EH (cell line): ENCODE results near the gene P2RY8.
"Not testable (repeated sequence)": the region's sequence is repeated elsewhere in the genome, so short reads cannot be mapped to it uniquely, and the experiment has no call there.

Experiments used
- DNase-seq: peaks from one replicate; pipeline ENCODE4 v3.0.0-alpha.2; 2015; ENCODE audit warnings: low read depth

P2RY8 gene

DNA sequence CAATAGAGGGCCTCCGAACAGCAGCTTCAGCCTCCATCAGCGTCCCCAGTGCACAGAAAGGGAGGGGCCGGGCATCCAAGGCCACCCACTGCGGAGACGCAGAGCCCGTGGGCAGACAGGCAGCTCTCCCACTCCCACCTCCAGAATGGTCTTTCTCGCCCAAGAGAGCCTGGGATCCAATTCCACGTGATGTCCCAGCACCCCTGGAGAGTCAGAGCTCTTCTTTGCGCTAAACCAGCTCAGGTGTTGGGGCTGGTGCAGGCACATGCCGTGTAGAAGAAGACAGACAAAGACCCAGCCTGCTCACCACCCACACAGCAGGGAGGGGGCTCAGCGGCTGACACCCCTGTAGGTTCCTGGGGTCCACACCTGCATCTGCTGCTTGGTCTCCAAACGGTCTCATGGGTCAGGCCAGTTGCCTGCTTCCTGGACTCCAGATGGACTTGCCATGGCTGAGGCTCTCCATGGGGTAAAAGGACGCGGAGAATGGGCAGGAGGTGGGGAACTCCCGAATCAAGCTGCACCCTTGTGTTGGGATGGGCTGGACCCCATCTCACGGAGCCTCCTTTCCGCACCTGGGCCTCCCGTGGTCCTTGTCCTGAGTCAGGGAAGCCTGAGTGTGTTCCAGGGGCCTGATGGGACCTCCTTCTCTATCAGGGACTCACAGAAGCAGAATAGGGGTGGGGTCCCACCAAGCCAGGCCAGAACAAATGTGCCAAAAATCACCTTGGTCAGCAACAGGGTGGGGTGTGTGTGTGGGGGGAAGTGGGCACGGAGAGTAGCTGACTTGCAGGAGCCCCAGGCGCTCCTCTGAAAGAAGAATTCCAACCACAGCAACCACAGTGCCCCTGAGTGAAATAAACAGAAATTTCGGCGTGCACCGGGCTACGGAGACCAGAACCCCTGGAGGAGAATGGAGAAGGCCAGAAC is 72.7 kb downstream of the P2RY8 start:
- DNase-seq = no peak

DNA sequence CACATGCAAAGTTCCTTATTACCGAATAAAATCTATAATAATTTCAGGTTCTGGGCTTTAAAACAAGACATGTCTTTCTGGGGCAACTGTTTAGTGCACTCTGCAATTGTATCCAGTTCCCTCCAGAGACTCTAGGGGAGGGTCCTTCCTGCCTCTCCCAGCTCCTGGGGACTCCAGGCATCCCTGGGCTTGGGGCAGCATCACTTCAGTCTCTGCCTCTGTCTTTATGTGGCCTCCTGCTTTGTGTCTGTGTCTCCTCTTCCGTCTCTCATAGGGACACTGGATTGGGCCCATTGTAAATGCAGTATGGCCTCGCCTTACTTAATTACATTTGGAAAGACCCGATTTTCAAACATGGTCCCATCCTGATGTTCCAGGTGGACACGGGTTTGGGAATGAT is 73.4 kb downstream of the P2RY8 start:
- no peak for DNase-seq

DNA sequence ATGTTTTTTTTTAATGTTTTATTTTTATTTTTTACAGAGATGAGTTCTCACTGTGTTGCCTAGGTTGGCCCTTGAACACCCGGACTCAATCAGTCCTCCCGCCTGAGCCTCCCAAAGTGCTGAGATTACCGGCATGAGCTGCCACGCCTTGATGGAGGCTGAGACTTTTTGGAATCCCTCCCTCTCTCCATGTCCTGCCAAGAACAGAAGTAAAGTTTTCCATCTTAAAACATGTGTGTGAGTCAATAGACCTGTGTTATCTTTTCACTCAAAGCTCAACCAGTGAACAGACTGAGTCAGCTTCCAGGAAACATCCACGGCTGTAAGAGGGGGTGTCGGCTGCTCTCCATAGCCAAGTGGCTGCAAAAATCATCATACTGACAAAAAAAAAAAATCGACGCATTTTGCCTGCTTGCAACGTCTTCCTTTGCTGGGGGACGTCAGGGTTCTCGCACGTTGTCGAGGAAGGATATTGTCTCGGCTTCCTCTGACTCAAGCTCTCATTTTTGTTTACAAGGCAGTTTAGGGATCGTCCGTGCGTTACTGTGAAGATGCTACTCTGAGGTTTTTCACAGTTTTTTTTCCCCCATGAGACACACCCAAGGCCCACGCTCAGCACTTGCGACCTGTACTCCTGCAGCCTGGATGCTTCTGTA is 74.3 kb downstream of the P2RY8 start:
- peak; percentile 70 for DNase-seq

DNA sequence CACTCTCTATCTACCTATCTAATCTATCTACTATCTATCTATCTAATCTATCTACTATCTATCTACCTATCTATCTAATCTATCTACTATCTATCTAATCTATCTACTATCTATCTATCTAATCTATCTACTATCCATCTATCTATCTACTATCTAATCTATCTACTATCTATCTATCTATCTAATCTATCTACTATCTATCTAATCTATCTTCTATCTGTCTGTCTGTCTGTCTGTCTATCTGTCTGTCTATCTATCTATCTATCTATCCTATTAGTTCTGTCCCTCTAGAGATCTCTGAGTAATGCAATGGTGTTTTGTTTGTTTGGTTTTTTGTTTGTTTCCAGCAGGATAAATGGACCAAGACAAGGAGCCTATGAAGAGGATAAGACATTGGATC is 74.9 kb downstream of the P2RY8 start:
- no peak for DNase-seq

DNA sequence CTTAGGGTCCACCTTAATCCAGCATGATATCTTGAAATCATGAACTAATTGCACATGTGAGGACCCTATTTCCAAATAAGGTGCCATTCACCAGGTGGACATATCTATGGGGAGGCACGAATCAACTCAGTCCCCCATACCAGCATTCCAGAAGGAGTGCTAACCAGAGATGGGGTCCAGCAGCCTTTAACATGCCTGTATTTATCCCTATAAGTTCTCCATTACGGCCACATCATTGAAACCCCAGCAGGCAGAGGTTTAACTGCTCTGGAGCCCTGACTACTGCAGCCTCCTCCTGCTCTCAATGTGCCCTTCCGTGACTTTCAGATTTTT is 81.1 kb downstream of the P2RY8 start:
- no peak for DNase-seq

DNA sequence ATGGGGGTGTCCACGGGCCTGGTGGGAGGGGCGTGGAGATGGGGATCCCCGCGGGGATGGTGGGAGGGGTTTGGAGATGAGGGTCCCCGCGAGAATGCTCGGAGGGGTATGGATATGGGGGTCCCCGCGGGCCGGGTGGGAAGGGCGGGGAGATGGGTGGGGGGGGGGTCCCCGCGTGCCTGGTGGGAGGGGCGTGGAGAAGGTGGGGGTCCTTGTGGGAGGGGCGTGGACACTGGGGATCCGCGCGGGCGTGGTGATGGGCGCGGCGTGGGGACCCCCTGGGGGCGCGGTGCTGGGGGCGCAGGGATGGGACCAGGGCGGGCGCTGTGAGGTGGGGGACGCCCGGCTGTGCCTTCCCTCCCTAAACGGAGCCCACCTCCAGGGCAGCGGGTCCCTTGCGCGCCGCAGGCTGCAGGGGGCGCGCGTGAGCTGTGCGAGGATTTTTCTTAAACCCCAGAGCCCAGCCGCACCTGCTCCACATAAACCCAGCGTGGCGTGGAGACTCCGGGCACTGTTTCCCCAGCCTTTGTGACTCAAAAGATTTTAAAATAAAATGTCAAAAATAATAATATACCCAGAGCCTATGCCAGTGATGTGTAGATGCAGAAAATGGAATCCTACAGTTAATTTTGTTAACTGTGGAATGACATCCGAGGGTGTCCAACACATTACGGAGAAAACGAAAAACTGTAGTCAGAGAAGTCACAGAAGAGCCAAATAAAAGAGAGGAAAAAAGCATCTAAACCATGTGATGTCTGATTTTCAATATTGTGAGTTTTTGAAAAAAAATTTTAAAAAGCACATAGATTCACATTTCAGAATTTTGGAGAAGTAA is 82.8 kb downstream of the P2RY8 start:
- DNase-seq = peak; percentile 76

DNA sequence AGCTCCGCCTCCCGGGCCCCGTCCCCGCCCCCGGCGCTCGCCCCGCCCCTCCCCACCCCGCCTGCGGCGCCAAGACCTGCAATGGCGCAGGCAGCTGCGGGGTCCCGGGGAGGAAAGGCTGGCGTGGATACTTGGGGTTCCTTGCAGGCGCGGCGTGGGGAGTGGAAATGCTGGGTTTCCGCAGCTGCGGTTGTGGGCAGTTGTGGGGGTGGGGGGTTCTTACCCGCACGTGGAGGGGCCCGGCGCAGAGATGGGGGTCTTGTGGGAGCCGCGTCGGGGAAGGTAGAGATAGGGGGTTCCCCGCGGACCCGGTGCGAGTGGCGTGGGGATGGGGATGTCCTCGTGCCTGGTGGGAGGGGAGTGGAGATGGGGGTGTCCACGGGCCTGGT is 83.6 kb downstream of the P2RY8 start:
- no peak for DNase-seq

DNA sequence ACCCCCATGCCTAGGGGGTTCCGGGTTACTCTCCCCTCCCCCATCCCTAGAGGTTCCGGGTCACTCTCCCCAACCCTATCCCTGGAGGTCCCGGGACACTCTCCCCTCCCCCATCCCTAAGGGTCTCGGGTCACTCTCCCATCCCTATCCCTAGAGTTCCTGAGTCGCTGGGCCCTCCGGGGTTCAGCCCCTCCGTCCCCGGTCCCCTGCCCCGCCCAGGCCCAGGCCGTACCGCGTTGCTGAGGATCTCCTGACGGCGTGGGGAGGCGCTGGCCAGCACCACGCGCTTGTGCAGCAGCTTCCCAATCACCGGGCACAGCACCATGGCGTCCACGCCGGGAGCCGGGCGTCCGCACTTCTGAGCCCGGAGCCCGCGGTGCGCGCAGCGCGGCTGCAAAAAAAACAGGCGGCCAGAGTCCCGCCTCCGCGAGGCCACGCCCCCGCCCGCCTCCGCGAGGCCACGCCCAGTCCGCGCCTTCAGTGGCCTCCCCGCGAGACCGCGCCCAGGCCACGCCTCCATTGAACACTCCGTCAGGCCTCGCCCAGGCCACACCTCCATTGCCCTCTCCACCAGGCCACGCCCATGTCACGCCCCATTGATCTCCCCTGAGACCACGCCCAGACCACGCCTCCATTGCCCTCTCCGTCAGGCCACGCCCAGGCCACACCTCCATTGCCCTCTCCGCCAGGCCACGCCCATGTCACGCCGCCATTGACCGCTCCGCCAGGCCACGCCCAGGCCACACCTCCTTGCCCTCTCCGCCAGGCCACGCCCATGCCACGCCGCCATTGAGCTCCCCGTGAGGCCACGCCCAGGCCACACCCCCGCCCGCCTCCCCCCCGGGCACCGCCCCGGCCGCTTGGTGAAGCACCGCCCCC is 84.2 kb downstream of the P2RY8 start, which contains the start of gene ASMTL:
Gene ASMTL (minus strand): TSS at position 394 of the 879 bp plus-strand sequence. CDS start 69 bp downstream, at position 325.
- DNase-seq = peak; percentile 99

DNA sequence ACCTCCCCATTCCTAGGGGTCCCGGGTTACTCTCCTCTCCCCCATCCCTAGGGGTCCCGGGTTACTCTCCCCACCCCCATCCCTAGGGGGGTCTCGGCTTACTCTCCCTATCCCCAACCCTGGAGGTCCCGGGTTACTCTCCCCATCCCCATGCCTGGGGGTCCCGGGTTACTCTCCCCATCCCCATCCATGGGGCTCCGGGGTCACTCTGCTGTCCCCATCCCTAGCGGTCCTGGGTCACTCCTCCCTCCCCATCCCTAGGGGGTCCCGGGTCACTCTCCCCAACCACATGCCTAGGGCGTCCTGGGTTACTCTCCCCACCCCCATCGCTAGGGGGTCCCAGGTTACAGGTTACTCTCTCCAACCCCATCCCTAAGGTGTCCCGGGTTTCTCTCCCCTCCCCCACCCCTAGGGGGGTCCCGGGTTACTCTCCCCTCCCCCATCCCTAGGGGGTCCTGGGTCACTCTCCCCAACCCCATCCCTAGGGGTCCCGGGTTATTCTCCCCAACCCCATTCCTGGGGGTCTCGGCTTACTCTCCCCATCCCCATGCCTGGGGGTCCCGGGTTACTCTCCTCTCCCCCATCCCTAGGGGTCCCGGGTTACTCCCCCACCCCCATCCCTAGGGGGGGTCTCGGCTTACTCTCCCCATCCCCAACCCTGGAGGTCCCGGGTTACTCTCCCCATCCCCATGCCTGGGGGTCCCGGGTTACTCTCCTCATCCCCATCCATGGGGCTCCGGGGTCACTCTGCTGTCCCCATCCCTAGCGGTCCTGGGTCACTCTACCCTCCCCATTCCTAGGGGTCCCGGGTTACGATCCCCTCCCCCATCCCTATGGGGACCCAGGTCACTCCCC is 85.1 kb downstream of the P2RY8 start:
- DNase-seq = no peak

DNA sequence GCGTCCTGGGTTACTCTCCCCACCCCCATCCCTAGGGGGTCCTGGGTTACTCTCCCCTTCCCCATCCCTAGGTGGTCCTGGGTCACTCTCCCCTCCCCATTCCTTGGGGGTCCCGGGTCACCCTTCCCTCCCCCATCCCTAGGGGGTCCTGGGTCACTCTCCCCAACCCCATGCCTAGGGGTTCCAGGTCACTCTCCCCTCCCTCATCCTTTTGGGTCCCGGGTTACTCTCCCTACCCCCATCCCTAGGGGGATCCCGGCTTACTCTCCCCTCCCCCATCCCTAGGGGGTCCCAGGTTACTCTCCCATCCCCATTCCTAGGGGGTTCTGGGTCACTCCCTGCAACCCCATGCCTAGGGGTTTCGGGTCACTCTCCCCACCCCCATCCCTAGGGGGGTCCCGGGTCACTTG is 85.7 kb downstream of the P2RY8 start:
- DNase-seq = no peak

DNA sequence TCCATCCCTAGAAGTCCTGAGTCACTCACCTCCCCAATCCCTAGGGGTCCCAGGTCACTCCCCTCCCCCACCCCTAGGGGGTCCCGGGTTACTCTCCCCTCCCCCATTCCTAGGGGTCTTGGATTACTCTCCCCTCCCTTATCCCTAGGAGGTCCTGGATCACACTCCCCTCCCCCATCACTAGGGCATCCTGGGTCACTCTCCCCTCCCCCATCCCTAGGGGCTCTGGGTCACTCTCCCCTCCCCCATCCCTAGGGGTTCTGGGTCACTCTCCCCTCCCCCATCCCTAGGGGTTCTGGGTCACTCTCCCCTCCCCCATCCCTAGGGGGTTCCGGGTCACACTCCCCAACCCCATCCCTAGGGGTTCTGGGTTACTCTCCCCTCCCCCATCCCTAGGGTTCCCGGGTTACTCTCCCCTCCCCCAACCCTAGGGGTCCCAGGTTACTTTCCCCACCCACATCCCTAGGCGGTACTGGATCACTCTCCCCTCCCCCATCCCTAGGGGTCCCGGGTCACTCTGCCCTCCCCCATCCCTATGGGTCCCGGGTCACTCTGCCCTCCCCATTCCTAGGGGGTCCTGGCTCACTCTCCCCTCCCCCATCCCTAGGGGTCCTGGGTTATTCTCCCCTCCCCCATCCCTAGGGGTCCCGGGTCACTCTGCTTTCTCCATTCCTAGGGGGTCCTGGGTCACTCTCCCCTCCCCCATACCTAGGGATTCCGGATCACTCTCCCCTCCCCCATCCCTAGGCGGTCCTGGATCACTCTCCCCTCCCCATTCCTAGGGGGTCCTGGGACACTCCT is 86.4 kb downstream of the P2RY8 start:
- no peak for DNase-seq

DNA sequence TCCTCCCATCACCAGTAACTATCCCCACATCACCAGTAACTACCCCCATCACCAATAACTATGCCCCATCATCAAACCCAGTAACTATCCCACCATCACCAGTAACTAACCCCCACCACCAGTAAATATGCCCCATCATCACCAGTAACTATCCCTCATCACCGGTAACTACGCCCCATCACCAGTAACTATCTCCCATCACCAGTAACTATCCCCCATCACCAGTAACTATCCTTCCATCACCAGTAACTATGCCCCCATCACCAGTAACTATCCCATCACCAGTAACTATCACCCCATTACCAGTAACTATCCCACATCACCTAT is 87.2 kb downstream of the P2RY8 start:
- DNase-seq = no peak

DNA sequence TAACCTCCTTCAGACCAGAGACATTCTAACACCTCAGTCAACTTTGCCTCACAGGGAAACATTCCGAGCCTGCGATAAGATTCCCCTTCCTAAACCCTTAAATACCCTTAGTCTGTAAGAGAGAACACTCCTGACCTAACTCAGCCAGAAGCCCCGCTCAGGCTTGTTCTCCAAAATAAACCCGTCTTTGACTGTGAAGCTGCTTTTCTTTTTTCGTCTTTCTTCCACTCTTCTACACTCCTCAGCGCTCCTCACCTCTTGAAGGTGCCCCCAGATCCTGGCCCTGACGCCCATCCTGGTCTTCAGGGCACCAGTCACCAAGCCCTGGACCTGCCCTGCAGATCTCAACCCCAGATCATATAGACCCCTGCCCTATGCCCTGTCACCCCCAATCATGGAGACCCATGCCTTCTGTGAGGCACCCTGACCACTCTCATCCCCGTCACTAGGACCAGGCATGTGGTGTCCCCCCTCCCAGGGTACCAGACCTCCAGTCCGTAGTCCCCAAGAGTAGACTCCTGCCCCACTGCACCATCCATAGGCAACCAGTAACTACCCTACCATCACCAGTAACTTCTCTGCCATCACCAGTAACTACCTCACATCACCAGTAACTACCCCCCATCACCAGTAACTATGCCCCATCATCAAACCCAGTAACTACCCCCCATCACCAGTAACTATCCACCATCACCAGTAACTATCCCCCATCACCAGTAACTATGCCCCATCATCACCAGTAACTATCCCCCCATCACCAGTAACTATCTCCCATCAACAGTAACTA is 87.8 kb downstream of the P2RY8 start:
- DNase-seq = no peak

DNA sequence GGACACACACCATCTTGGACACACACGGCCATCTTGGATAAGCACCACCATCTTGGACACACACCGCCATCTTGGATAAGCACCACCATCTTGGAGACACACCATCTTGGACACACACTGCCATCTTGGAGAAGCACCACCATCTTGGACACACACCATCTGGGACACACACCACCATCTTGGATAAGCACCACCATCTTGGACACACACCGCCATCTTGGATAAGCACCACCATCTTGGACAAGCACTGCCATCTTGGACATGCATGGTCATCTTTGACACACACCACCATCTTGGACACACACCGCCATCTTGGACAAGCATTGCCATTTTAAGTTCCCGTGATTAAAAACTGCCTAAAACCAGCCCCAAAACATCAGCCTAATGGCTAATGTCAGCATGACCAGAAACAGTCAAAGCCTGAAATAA is 88.4 kb downstream of the P2RY8 start:
- not testable (repeated sequence) for DNase-seq

DNA sequence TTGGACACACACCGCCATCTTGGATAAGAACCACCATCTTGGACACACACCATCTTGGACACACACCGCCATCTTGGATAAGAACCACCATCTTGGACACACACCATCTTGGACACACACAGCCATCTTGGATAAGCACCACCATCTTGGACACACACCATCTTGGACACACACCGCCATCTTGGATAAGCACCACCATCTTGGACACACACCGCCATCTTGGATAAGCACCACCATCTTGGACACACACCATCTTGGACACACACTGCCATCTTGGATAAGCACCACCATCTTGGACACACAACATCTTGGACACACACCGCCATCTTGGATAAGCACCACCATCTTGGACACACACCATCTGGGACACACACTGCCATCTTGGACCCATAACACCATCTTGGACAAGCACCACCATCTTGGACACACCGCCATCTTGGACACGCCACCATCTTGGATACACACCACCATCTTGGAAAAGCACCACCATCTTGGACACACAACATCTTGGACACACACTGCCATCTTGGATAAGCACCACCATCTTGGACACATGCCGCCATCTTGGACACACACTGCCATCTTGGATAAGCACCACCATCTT is 88.9 kb downstream of the P2RY8 start:
- DNase-seq = not testable (repeated sequence)

DNA sequence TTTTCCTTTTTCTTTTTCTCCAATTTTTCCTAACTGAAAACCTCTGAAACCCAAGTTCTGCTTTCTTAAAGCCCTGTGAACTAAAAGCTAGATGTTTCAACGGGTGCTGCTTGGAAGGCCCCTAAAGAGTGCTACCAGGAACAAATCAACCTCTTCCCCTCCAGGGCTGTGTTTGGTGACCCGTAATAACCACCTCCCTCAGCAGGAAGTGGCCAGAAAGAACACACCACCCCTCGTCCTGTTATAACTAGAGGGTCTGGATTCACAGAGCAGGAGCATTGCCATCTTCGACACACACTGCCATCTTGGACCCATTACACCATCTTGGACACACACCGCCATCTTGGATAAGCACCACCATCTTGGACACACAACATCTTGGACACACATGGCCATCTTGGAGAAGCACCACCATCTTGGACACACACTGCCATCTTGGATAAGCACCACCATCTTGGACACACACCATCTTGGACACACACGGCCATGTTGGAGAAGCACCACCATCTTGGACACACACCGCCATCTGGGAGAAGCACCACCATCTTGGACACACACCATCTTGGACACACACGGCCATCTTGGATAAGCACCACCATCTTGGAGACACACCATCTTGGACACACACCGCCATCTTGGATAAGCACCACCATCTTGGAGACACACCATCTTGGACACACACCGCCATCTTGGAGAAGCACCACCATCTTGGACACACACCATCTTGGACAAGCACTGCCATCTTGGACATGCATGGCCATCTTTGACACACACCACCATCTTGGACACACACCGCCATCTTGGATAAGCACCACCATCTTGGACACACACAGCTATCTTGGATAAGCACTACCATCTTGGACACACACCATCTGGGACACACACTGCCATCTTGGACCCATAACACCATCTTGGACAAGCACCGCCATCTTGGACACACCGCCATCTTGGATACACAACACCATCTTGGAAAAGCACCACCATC is 89.7 kb downstream of the P2RY8 start:
- DNase-seq = not testable (repeated sequence)
